ENCODE measurements around the gene USP44. TPM values are rescaled to one million over a fixed set of nuclear protein-coding genes. Genes with fewer than 3 reads are reported as not detected.

Gene USP44
- total and polyA plus RNA-seq, 2 of the 13 experiments (the other 11 are each of a cell fraction or from before 2014, with no cell fraction given): 0.05 to 0.07 TPM

DNA sequence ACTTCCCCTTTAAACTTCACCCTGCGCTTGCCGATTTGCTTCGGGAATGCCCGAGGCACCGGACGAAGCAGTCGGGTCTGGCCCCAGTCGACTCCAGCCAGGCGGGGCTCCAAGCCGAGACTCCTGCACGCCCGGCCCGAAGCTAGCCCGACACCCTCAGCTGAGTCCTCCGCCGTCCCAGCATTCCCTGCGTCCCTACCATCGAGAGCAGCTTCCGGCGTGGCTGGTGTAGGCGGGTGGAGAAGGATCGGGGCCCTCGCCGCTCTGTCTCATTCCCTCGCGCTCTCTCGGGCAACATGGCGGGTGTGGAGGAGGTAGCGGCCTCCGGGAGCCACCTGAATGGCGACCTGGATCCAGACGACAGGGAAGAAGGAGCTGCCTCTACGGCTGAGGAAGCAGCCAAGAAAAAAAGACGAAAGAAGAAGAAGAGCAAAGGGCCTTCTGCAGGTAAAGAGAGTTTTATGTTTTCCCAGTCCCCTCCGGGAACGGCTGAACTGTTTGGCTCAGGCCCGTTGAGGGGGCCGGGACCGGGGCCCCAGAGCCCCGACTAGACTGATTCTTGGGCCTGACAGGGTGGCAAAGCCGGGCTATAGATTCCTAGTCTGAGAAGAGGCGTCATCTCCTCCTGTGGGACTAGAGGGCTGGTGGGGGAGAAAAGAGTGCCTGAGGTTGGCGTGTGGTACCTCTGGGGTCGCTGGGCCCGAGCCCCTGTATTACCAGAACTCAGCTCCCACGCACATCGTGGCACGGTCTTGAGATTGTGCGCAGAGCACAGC lies 77.2 kb downstream of the USP44 start, which contains the start of gene METAP2 (continued):
- TF ChIP-seq ASH2L (IDR thresholded peaks at IDR 0.05; ENCODE audit: insufficient read length, low read depth, low read length): peak; percentile 90
- no peak for TF ChIP-seq ZNF737 (CRISPR knock-in tag; IDR thresholded peaks at IDR 0.05; ENCODE audit: borderline replicate concordance)
- no peak for TF ChIP-seq ZNF235 (CRISPR knock-in tag; IDR thresholded peaks at IDR 0.05; ENCODE audit: borderline replicate concordance)
- peak; percentile 98 for TF ChIP-seq POLR2G (IDR thresholded peaks at IDR 0.05; ENCODE audit: low read depth, low read length)
- TF ChIP-seq ZNF10 (CRISPR knock-in tag; IDR thresholded peaks at IDR 0.05; ENCODE audit: borderline replicate concordance, low read depth): no peak

DNA sequence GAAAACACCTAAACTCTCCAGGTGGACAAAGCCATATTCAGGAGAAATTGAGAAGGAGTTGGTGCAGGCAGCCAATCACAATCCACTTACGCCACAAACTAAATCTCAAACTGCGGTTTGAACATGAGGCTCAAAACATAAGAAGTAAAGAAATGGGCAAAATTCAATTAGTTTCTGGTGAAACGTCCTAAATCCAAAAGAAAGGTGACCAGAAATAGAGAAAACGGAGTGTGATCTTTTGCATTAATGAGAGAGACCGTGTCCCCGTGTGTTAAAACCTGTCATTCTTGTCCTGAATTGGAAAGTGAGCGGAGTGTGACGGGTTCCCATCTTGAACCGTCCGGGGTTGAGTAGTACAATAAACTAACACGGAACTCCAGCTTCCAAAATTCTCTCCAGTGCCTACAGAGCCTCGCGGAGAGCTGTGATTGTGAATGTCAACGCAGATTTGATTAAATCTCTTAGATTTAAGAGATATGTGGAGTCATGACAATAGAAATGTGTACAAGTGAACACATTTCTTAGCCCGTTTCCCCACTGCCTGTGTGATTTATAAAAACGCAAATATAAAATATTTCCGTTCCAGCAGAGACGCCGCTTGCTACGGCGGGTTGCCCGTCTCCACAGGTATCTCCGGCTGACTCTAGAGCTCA lies 77.9 kb downstream of the USP44 start:
- FAIRE-seq: peak; percentile 30
- ChIA-PET CTCF (ENCODE audit: low intra/inter-chr PET ratio, low total read pairs) (no interaction called here), POLR2A (interaction anchor here (0.7 to 3.0 kb wide), 22 partner anchors 9 to 1324 kb away, joined by 3 to 29 read pairs (median 6); partner anchors contain the start of genes FGD6, LTA4H, NDUFA12 and NR2C1)
- H3K9ac ChIP-seq (ENCODE audit: insufficient read depth, low read depth, low read length): peak overlapping the region; percentile 96
- peaks cover 31% of the 10 kb centered on the region for H3K4me1 ChIP-seq (ENCODE audit: insufficient read depth, low read length)
- in situ Hi-C loops (cut with HindIII; ENCODE audit: extremely low pct_ligation_motif_present, low pct_unique_long_range_greater_than_20kb): no loop called here
- H3K4me2 ChIP-seq (ENCODE audit: low read depth, low read length): peak overlapping the region; percentile 96
- H4K20me1 ChIP-seq (ENCODE audit: insufficient read depth, low read length): peaks cover 6% of the 10 kb centered on the region; the same call in 1 of the 2 replicates
- peaks cover 5 to 24% of the 10 kb centered on the region in 2 experiments; a peak in 4 of 5 replicates for H3K36me3 ChIP-seq (replicated peaks in 1 of 2; ENCODE audit: control insufficient read depth in 1 of 2, insufficient read depth in 2 of 2, low read length in 2 of 2)
- no peaks in the 10 kb centered on the region; a peak in 1 of 5 replicates for H3K27me3 ChIP-seq (ENCODE audit: control insufficient read depth in 1 of 2, insufficient read depth in 2 of 2, low read length in 2 of 2)
- intact Hi-C loops (cut with micrococcal nuclease; ENCODE audit: unreplicated experiment): loop anchor here (5.0 kb wide), 1 partner anchor 136 kb away; no protein-coding TSS in a partner anchor
- DNase-seq (ENCODE audit: low spot score): peak; percentile 39
- 2% methylated on average over 22 of the region's 23 CpGs for WGBS (ENCODE audit: low lambda C conversion rate)
- H3K79me2 ChIP-seq (ENCODE audit: insufficient read depth, low read length): peaks cover 43% of the 10 kb centered on the region
- H3K27ac ChIP-seq (ENCODE audit: extremely low read length, insufficient read depth, low read length): peak overlapping the region; percentile 86
- BruUV-seq (replicated peaks): TSS peak; percentile 95
- peak; percentile 51 for ATAC-seq
- H2AFZ ChIP-seq (ENCODE audit: low read length): peak overlapping the region; percentile 93
- peak overlapping the region; percentile 95 to 98 (median 95) for H3K4me3 ChIP-seq (replicated peaks in 1 of 3; ENCODE audit: insufficient read depth in 1 of 3, low read depth in 2 of 3, low read length in 3 of 3)
- no peaks in the 10 kb centered on the region for H3K9me3 ChIP-seq (ENCODE audit: low read length)
- TF ChIP-seq DMAP1 (CRISPR knock-in tag; IDR thresholded peaks at IDR 0.05) (peak; percentile 4; the same call in 1 of the 2 replicates), TARDBP (CRISPR knock-in tag; IDR thresholded peaks at IDR 0.05) (0 out of 2 replicates have a peak, but pooled peaks have one; percentile 41), ZNF263 (CRISPR knock-in tag; IDR thresholded peaks at IDR 0.05) (no peak), ZNF251 (CRISPR knock-in tag; IDR thresholded peaks at IDR 0.05) (0 out of 2 replicates have a peak, but pooled peaks have one; percentile 4), GFI1 (CRISPR knock-in tag; IDR thresholded peaks at IDR 0.05; ENCODE audit: borderline replicate concordance) (no peak), SIN3A (IDR thresholded peaks at IDR 0.05; ENCODE audit: borderline replicate concordance, low read depth, low read length) (0 out of 2 replicates have a peak, but pooled peaks have one; percentile 12), SP140L (CRISPR knock-in tag; IDR thresholded peaks at IDR 0.05; ENCODE audit: borderline replicate concordance) (0 out of 2 replicates have a peak, but pooled peaks have one; percentile 15), RARA (CRISPR knock-in tag; IDR thresholded peaks at IDR 0.05) (no peak)
- TF ChIP-seq, protein P1, sequence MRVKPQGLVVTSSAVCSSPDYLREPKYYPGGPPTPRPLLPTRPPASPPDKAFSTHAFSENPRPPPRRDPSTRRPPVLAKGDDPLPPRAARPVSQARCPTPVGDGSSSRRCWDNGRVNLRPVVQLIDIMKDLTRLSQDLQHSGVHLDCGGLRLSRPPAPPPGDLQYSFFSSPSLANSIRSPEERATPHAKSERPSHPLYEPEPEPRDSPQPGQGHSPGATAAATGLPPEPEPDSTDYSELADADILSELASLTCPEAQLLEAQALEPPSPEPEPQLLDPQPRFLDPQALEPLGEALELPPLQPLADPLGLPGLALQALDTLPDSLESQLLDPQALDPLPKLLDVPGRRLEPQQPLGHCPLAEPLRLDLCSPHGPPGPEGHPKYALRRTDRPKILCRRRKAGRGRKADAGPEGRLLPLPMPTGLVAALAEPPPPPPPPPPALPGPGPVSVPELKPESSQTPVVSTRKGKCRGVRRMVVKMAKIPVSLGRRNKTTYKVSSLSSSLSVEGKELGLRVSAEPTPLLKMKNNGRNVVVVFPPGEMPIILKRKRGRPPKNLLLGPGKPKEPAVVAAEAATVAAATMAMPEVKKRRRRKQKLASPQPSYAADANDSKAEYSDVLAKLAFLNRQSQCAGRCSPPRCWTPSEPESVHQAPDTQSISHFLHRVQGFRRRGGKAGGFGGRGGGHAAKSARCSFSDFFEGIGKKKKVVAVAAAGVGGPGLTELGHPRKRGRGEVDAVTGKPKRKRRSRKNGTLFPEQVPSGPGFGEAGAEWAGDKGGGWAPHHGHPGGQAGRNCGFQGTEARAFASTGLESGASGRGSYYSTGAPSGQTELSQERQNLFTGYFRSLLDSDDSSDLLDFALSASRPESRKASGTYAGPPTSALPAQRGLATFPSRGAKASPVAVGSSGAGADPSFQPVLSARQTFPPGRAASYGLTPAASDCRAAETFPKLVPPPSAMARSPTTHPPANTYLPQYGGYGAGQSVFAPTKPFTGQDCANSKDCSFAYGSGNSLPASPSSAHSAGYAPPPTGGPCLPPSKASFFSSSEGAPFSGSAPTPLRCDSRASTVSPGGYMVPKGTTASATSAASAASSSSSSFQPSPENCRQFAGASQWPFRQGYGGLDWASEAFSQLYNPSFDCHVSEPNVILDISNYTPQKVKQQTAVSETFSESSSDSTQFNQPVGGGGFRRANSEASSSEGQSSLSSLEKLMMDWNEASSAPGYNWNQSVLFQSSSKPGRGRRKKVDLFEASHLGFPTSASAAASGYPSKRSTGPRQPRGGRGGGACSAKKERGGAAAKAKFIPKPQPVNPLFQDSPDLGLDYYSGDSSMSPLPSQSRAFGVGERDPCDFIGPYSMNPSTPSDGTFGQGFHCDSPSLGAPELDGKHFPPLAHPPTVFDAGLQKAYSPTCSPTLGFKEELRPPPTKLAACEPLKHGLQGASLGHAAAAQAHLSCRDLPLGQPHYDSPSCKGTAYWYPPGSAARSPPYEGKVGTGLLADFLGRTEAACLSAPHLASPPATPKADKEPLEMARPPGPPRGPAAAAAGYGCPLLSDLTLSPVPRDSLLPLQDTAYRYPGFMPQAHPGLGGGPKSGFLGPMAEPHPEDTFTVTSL (CRISPR knock-in tag; IDR thresholded peaks at IDR 0.05; ENCODE audit: borderline replicate concordance): peak; percentile 23; the same call in 1 of the 2 replicates

All from HepG2 (cell line).